SU-DHL-6 (cell line): ENCODE data around the gene C9orf152.

Source experiments
- CTCF ChIP-seq: fragments of 200-600 bp; sonication (generic); IDR thresholded peaks from one replicate; pipeline ENCODE4 v1.5.1; 2017; ENCODE audit warnings: antibody characterized with exemption, mild to moderate bottlenecking, low read length, moderate library complexity; ENCODE audit not compliant: insufficient read depth, poor library complexity, severe bottlenecking
- EZH2phosphoT487 ChIP-seq: fragments of 200-600 bp; sonication (generic), shearing (Covaris generic); conservative IDR thresholded peaks from 2 replicates; pipeline ENCODE4 v1.6.1; 2018; ENCODE audit warnings: mild to moderate bottlenecking, antibody characterized with exemption, low read length, moderate library complexity, mixed read lengths

GRCh38 chr9:110153431-110153830, 54.5 kb downstream of the C9orf152 start:
- TF ChIP-seq CTCF (no peak), EZH2phosphoT487 (no peak)
